Liver (tissue), 9 donors: ENCODE data around the gene B4GALT1. TPM values are rescaled to one million over a fixed set of nuclear protein-coding genes. Genes with fewer than 3 reads are reported as not detected.

Experiments
- DNase-seq: peaks from one replicate; pipeline ENCODE4 v3.0.0-alpha.2; 2017; ENCODE audit warnings: low spot score
- H3K27ac ChIP-seq, 2 donors: one replicate each; pipeline ENCODE4 v1.7.0; 2013; ENCODE audit warnings: inconsistent platforms in 2 of 2, low read length in 2 of 2, control low read depth in 1 of 2, low read depth in 1 of 2, mild to moderate bottlenecking in 1 of 2
- H3K27me3 ChIP-seq, 4 donors: one replicate each; pipeline versions ENCODE4 v1.6.1 to v1.7.0; 2013; ENCODE audit warnings: low read length in 3 of 4, inconsistent platforms in 1 of 4, mild to moderate bottlenecking in 1 of 4, moderate library complexity in 1 of 4; ENCODE audit not compliant: control insufficient read depth in 4 of 4, insufficient read depth in 4 of 4
- H3K36me3 ChIP-seq, 4 donors: one replicate each; pipeline versions ENCODE4 v1.6.1 to v1.7.0; 2013; ENCODE audit warnings: low read length in 3 of 4, mild to moderate bottlenecking in 3 of 4, low read depth in 1 of 4, moderate library complexity in 1 of 4; ENCODE audit not compliant: control insufficient read depth in 4 of 4, insufficient read depth in 3 of 4
- H3K4me1 ChIP-seq, 4 donors: one replicate each; pipeline versions ENCODE4 v1.6.1 to v1.7.0; 2013; ENCODE audit warnings: low read length in 3 of 4, mild to moderate bottlenecking in 3 of 4, moderate library complexity in 1 of 4; ENCODE audit not compliant: control insufficient read depth in 4 of 4, insufficient read depth in 4 of 4
- H3K4me3 ChIP-seq, 3 donors: one replicate each; pipeline versions ENCODE4 v1.6.1 to v1.7.0; 2013; ENCODE audit warnings: low read length in 3 of 3, control low read depth in 1 of 3, low read depth in 1 of 3, mild to moderate bottlenecking in 1 of 3
- H3K9ac ChIP-seq, 2 donors: one replicate each; pipeline ENCODE4 v1.7.0; 2013; ENCODE audit warnings: low read length in 2 of 2, mild to moderate bottlenecking in 2 of 2, moderate library complexity in 2 of 2, control low read depth in 1 of 2, low read depth in 1 of 2
- H3K9me3 ChIP-seq, 4 donors: one replicate each; pipeline versions ENCODE4 v1.6.1 to v1.7.0; 2013; ENCODE audit warnings: low read length in 3 of 4; ENCODE audit not compliant: control insufficient read depth in 4 of 4
- EGR1 ChIP-seq, 2 donors: IDR thresholded peaks; 2 replicates each; pipeline ENCODE4 v1.6.1; 2016 to 2018; ENCODE audit warnings: antibody characterized with exemption in 2 of 2, low read depth in 2 of 2
- FOXA1 ChIP-seq: IDR thresholded peaks from 2 replicates; pipeline ENCODE4 v1.6.1; 2016; ENCODE audit warnings: antibody characterized with exemption
- FOXA2 ChIP-seq: IDR thresholded peaks from 2 replicates; pipeline ENCODE4 v1.6.1; 2016; ENCODE audit warnings: antibody characterized with exemption
- GABPA ChIP-seq, 2 donors: IDR thresholded peaks in 1 of 2; conservative IDR thresholded peaks in 1 of 2; 2 replicates each; pipeline ENCODE4 v1.6.1; 2016; ENCODE audit warnings: antibody characterized with exemption in 2 of 2, mild to moderate bottlenecking in 1 of 2, moderate library complexity in 1 of 2
- HNF4A ChIP-seq, 2 donors: conservative IDR thresholded peaks; 2 replicates each; pipeline ENCODE4 v1.6.1; 2016; ENCODE audit warnings: antibody characterized with exemption in 2 of 2, mild to moderate bottlenecking in 2 of 2
- HNF4G ChIP-seq: IDR thresholded peaks from 2 replicates; pipeline ENCODE4 v1.6.1; 2016; ENCODE audit warnings: antibody characterized with exemption
- JUND ChIP-seq, 2 donors: IDR thresholded peaks; 2 replicates each; pipeline ENCODE4 v1.6.1; 2016; ENCODE audit warnings: antibody characterized with exemption in 2 of 2
- NR2F2 ChIP-seq: IDR thresholded peaks from 2 replicates; pipeline ENCODE4 v1.6.1; 2016; ENCODE audit warnings: antibody characterized with exemption
- RAD21 ChIP-seq, 2 donors: IDR thresholded peaks; 2 replicates each; pipeline ENCODE4 v1.6.1; 2016; ENCODE audit warnings: antibody characterized with exemption in 2 of 2, mild to moderate bottlenecking in 2 of 2
- RXRA ChIP-seq, 2 donors: IDR thresholded peaks; 2 replicates each; pipeline ENCODE4 v1.6.1; 2017 to 2018; ENCODE audit warnings: antibody characterized with exemption in 2 of 2, mild to moderate bottlenecking in 1 of 2
- SP1 ChIP-seq: IDR thresholded peaks from 2 replicates; pipeline ENCODE4 v1.6.1; 2018; ENCODE audit warnings: antibody characterized with exemption, mild to moderate bottlenecking
- TAF1 ChIP-seq: conservative IDR thresholded peaks from 2 replicates; pipeline ENCODE4 v1.6.1; 2016; ENCODE audit warnings: antibody characterized with exemption, mild to moderate bottlenecking
- YY1 ChIP-seq: IDR thresholded peaks from 2 replicates; pipeline ENCODE4 v1.6.1; 2016; ENCODE audit warnings: antibody characterized with exemption, mild to moderate bottlenecking
- WGBS: extraction: QIAGEN DNeasy Blood & Tissue Kit; methylation state at CpG from one replicate; pipeline ENCODE4 v1.1.7; 2013; 5-methylcytosine and 5-hydroxymethylcytosine counted together
- polyA plus RNA-seq, 2 donors: library from polyadenylated mRNA; stranded (reverse) in 1 of 2; unstranded in 1 of 2; fragments of 200-250 nt in 1 of 2; fragments of >200 nt in 1 of 2; fragmentation: Nextera tagmentation in 1 of 2; extraction: Ambion mirVana in 1 of 2; gene quantifications; one replicate each; pipeline versions ENCODE4 v1.2.1 to v1.2.3, GENCODE V29; 2013 to 2015
- total RNA-seq, 2 donors: library from RNA; depleted of rRNA; stranded (reverse); fragments of >200 nt; gene quantifications; one replicate each; pipeline ENCODE4 v1.2.3, GENCODE V29; 2014
- TF ChIP-seq, protein P1 (sequence below): fragments of 150-350 bp; IDR thresholded peaks from 2 replicates; pipeline ENCODE4 v1.5.1; 2017; ENCODE audit warnings: improper control_type of control experiment, low read depth, low read length; ENCODE audit not compliant: missing input control
- TF ChIP-seq, protein P2 (sequence below): IDR thresholded peaks from 2 replicates; pipeline ENCODE4 v1.6.1; 2016; ENCODE audit warnings: antibody characterized with exemption
- TF ChIP-seq, protein P3 (sequence below): IDR thresholded peaks from 2 replicates; pipeline ENCODE4 v1.6.1; 2016; ENCODE audit warnings: antibody characterized with exemption
- TF ChIP-seq, protein P4 (sequence below): IDR thresholded peaks from 2 replicates; pipeline ENCODE4 v1.6.1; 2016; ENCODE audit warnings: antibody characterized with exemption
- TF ChIP-seq, protein P5 (sequence below): IDR thresholded peaks from 2 replicates; pipeline ENCODE4 v1.6.1; 2016; ENCODE audit warnings: antibody characterized with exemption, mild to moderate bottlenecking
- donor health status: healthy.
- donor health status: healthy.
- donor health status: healthy.
- donor health status: healthy.
- donor health status: healthy.

B4GALT1 gene
- total and polyA plus RNA-seq, 4 donors = 25.9 to 59.8 (median 42.7) TPM

DNA sequence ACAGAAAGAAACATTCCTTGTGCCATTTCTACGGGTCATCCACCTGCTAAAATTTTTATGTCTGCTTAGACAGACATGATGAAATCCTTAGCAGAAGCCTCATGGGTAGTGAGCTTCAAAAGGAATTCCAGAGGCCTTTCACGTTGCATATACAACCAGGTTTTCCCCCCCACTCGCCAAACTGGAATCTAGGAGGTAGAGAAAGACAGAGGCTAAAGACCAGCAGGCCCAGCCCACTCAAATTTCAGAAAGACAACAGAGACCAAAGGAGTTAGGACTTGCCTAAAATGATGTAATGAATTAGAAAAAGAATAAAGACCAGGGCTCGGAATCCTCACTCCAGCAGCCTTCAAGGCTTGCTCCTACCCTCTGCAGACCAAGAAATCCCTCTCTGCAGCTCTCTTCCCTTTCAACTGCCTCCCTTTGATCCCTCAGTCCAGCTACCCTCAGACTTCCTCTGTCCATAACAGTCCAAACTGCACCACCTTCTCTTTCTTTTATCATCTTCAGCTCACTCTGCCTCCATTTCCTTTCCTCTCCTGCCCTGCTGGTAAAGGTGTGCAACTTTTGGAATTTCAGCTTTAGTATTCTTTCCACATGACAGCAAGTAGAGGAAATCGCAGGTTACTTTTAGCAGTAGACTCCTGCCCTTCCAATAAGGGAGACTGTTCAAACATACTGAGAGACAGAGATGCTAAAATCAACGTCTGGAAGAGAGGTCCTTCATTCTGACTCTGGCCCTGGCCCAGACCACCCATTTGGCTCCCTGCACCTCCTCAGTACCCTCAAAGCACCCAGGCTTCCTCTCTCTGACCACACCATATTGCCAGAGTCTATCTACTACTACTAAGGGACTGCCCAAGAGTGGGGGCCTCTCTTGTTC is 8.9 kb downstream of the B4GALT1 start:
- Histone ChIP-seq H3K4me3 (no peak overlapping the region), H3K4me1 (peaks cover 42 to 84% (median 68%) of the 10 kb centered on the region in 4 donors), H3K27me3 (no peaks in the 10 kb centered on the region), H3K27ac (peak overlapping the region; percentile 76 to 88), H3K36me3 (no peaks in the 10 kb centered on the region), H3K9me3 (no peaks in the 10 kb centered on the region), H3K9ac (peak overlapping the region in 1 of 2 donors; percentile 24)
- DNase-seq = no peak
- 48% methylated on average over 6 of the region's 6 CpGs for WGBS
- TF ChIP-seq, protein P1, sequence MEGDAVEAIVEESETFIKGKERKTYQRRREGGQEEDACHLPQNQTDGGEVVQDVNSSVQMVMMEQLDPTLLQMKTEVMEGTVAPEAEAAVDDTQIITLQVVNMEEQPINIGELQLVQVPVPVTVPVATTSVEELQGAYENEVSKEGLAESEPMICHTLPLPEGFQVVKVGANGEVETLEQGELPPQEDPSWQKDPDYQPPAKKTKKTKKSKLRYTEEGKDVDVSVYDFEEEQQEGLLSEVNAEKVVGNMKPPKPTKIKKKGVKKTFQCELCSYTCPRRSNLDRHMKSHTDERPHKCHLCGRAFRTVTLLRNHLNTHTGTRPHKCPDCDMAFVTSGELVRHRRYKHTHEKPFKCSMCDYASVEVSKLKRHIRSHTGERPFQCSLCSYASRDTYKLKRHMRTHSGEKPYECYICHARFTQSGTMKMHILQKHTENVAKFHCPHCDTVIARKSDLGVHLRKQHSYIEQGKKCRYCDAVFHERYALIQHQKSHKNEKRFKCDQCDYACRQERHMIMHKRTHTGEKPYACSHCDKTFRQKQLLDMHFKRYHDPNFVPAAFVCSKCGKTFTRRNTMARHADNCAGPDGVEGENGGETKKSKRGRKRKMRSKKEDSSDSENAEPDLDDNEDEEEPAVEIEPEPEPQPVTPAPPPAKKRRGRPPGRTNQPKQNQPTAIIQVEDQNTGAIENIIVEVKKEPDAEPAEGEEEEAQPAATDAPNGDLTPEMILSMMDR = peak; percentile 6
- no peak for TF ChIP-seq YY1

DNA sequence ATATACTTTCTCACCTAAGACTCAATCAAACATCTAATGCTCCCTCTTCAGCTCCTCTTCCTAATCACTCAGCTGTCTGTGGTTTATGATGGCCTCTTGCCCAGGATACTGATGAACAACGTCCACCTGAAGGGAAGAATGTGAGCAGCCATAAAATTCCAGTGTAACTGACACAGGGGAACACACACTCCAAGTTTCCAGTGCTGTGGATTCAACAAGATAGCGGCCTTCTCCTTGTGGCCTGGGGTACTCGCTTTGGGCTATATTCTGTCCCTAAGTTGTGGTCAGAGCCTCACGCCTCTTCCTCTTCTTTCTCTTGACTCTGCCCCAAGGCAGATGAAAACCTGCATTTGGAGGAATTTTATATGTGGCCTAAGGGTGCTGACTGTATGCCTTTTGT is 11.7 kb downstream of the B4GALT1 start:
- no peaks in the 10 kb centered on the region for H3K9me3 ChIP-seq
- no peaks in the 10 kb centered on the region for H3K27me3 ChIP-seq
- 72% methylated on average over 4 of the region's 4 CpGs for WGBS
- H3K4me3 ChIP-seq = no peak overlapping the region
- peaks cover 34 to 75% (median 55%) of the 10 kb centered on the region in 4 donors for H3K4me1 ChIP-seq
- no peak for DNase-seq
- no peak for TF ChIP-seq SP1
- no peak for TF ChIP-seq HNF4A (conservative IDR thresholded peaks at IDR 0.05)
- no peak for TF ChIP-seq TAF1
- TF ChIP-seq, protein P2, sequence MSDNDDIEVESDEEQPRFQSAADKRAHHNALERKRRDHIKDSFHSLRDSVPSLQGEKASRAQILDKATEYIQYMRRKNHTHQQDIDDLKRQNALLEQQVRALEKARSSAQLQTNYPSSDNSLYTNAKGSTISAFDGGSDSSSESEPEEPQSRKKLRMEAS = no peak
- TF ChIP-seq EGR1 (IDR thresholded peaks at IDR 0.05; ENCODE audit: low read depth in 2 of 2) = no peak
- TF ChIP-seq FOXA2 = no peak
- TF ChIP-seq JUND (IDR thresholded peaks at IDR 0.05) = no peak
- TF ChIP-seq FOXA1 = no peak
- TF ChIP-seq, protein P3, sequence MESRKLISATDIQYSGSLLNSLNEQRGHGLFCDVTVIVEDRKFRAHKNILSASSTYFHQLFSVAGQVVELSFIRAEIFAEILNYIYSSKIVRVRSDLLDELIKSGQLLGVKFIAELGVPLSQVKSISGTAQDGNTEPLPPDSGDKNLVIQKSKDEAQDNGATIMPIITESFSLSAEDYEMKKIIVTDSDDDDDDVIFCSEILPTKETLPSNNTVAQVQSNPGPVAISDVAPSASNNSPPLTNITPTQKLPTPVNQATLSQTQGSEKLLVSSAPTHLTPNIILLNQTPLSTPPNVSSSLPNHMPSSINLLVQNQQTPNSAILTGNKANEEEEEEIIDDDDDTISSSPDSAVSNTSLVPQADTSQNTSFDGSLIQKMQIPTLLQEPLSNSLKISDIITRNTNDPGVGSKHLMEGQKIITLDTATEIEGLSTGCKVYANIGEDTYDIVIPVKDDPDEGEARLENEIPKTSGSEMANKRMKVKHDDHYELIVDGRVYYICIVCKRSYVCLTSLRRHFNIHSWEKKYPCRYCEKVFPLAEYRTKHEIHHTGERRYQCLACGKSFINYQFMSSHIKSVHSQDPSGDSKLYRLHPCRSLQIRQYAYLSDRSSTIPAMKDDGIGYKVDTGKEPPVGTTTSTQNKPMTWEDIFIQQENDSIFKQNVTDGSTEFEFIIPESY = no peak
- TF ChIP-seq HNF4G = no peak
- TF ChIP-seq YY1 = no peak
- TF ChIP-seq, protein P4, sequence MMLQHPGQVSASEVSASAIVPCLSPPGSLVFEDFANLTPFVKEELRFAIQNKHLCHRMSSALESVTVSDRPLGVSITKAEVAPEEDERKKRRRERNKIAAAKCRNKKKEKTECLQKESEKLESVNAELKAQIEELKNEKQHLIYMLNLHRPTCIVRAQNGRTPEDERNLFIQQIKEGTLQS = no peak
- TF ChIP-seq, protein P5, sequence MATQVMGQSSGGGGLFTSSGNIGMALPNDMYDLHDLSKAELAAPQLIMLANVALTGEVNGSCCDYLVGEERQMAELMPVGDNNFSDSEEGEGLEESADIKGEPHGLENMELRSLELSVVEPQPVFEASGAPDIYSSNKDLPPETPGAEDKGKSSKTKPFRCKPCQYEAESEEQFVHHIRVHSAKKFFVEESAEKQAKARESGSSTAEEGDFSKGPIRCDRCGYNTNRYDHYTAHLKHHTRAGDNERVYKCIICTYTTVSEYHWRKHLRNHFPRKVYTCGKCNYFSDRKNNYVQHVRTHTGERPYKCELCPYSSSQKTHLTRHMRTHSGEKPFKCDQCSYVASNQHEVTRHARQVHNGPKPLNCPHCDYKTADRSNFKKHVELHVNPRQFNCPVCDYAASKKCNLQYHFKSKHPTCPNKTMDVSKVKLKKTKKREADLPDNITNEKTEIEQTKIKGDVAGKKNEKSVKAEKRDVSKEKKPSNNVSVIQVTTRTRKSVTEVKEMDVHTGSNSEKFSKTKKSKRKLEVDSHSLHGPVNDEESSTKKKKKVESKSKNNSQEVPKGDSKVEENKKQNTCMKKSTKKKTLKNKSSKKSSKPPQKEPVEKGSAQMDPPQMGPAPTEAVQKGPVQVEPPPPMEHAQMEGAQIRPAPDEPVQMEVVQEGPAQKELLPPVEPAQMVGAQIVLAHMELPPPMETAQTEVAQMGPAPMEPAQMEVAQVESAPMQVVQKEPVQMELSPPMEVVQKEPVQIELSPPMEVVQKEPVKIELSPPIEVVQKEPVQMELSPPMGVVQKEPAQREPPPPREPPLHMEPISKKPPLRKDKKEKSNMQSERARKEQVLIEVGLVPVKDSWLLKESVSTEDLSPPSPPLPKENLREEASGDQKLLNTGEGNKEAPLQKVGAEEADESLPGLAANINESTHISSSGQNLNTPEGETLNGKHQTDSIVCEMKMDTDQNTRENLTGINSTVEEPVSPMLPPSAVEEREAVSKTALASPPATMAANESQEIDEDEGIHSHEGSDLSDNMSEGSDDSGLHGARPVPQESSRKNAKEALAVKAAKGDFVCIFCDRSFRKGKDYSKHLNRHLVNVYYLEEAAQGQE = no peak
- no peak for TF ChIP-seq NR2F2
- TF ChIP-seq, protein P1 = no peak
- TF ChIP-seq RAD21 (IDR thresholded peaks at IDR 0.05) = no peak
- TF ChIP-seq RXRA (IDR thresholded peaks at IDR 0.05) = no peak
- TF ChIP-seq GABPA (IDR thresholded peaks at IDR 0.05 in 1 of 2, conservative IDR thresholded peaks at IDR 0.05 in 1 of 2) = no peak
- no peaks in the 10 kb centered on the region for H3K36me3 ChIP-seq
- H3K27ac ChIP-seq = peak overlapping the region in 1 of 2 donors; percentile 16
- H3K9ac ChIP-seq = no peak overlapping the region
